Measurements from ENCODE around the gene ILDR2.

Gene ILDR2

GRCh38 chr1:166999500-167000055 is 24.2 kb upstream of the ILDR2 start:
- Histone ChIP-seq H3K9me3 (ENCODE audit: control insufficient read depth, low read length) (no peaks in the 10 kb centered on the region), H3K4me3 (ENCODE audit: extremely low read depth, insufficient read depth, low read length, poor library complexity, severe bottlenecking) (no peak overlapping the region), H3K36me3 (ENCODE audit: control insufficient read depth, insufficient read depth, low read length) (no peaks in the 10 kb centered on the region), H3K27ac (ENCODE audit: low read depth, low read length, severe bottlenecking) (no peak overlapping the region), H3K4me1 (ENCODE audit: control insufficient read depth, insufficient read depth, low read length, poor library complexity, severe bottlenecking) (no peaks in the 10 kb centered on the region)
- 35 to 58% methylated on average over 2 to 3 of the region's 3 CpGs for WGBS, 2 experiments (ENCODE audit: insufficient coverage in 2 of 2)

- no peaks in the 10 kb centered on the region for H3K36me3 ChIP-seq (ENCODE audit: control insufficient read depth, insufficient read depth, low read length)
- WGBS, 2 experiments (ENCODE audit: insufficient coverage in 2 of 2), result no CpG with 5 or more reads among the region's 1 CpG
- no peak overlapping the region for H3K27ac ChIP-seq (ENCODE audit: low read depth, low read length, severe bottlenecking)
- no peak overlapping the region for H3K4me3 ChIP-seq (ENCODE audit: extremely low read depth, insufficient read depth, low read length, poor library complexity, severe bottlenecking)
- H3K4me1 ChIP-seq (ENCODE audit: control insufficient read depth, insufficient read depth, low read length, poor library complexity, severe bottlenecking), result no peaks in the 10 kb centered on the region
- H3K9me3 ChIP-seq (ENCODE audit: control insufficient read depth, low read length), result no peaks in the 10 kb centered on the region
Measured at GRCh38 chr1:166999075-166999474, 23.7 kb upstream of the ILDR2 start.

- Histone ChIP-seq H3K4me3 (ENCODE audit: extremely low read depth, insufficient read depth, low read length, poor library complexity, severe bottlenecking) (no peak within 1 kb of the TSS), H3K9me3 (ENCODE audit: control insufficient read depth, low read length) (no peaks in the 10 kb centered on the region)
- 95 to 96% methylated on average over 44 to 45 of the region's 45 CpGs for WGBS, 2 experiments (ENCODE audit: insufficient coverage in 2 of 2)
Measured at GRCh38 chr1:166988974-166989515, 13.7 kb upstream of the ILDR2 start, which contains the start of gene MAEL. Gene MAEL (plus strand): TSS chr1:166989280. CDS start chr1:166989353, 73 bp downstream.

GRCh38 chr1:166981589-166981988 is 6.2 kb upstream of the ILDR2 start:
- 100% methylated on average over 1 of the region's 1 CpG; no CpG with 5 or more reads in 1 of the 2 experiments for WGBS, 2 experiments (ENCODE audit: insufficient coverage in 2 of 2)
- Histone ChIP-seq H3K9me3 (ENCODE audit: control insufficient read depth, low read length) (no peaks in the 10 kb centered on the region), H3K4me1 (ENCODE audit: control insufficient read depth, insufficient read depth, low read length, poor library complexity, severe bottlenecking) (no peaks in the 10 kb centered on the region), H3K4me3 (ENCODE audit: extremely low read depth, insufficient read depth, low read length, poor library complexity, severe bottlenecking) (no peak overlapping the region), H3K27ac (ENCODE audit: low read depth, low read length, severe bottlenecking) (no peak overlapping the region), H3K36me3 (ENCODE audit: control insufficient read depth, insufficient read depth, low read length) (no peaks in the 10 kb centered on the region)

More at GRCh38 chr1:166988974-166989515, 13.7 kb upstream of the ILDR2 start, which contains the start of gene MAEL:
- H3K27ac ChIP-seq (ENCODE audit: low read depth, low read length, severe bottlenecking), result no peak within 1 kb of the TSS
- H3K4me1 ChIP-seq (ENCODE audit: control insufficient read depth, insufficient read depth, low read length, poor library complexity, severe bottlenecking), result no peaks in the 10 kb centered on the region
- H3K36me3 ChIP-seq (ENCODE audit: control insufficient read depth, insufficient read depth, low read length), result no peaks in the 10 kb centered on the region

- Histone ChIP-seq H3K4me3 (ENCODE audit: extremely low read depth, insufficient read depth, low read length, poor library complexity, severe bottlenecking) (no peak overlapping the region), H3K36me3 (ENCODE audit: control insufficient read depth, insufficient read depth, low read length) (no peaks in the 10 kb centered on the region), H3K27ac (ENCODE audit: low read depth, low read length, severe bottlenecking) (no peak overlapping the region), H3K9me3 (ENCODE audit: control insufficient read depth, low read length) (no peaks in the 10 kb centered on the region), H3K4me1 (ENCODE audit: control insufficient read depth, insufficient read depth, low read length, poor library complexity, severe bottlenecking) (no peaks in the 10 kb centered on the region)
- 80% methylated on average over 2 of the region's 3 CpGs; no CpG with 5 or more reads in 1 of the 2 experiments for WGBS, 2 experiments (ENCODE audit: insufficient coverage in 2 of 2)
Measured at GRCh38 chr1:166980818-166981217, 5.5 kb upstream of the ILDR2 start.

GRCh38 chr1:166980383-166980782 is 5.0 kb upstream of the ILDR2 start:
- Histone ChIP-seq H3K9me3 (ENCODE audit: control insufficient read depth, low read length) (no peaks in the 10 kb centered on the region), H3K4me3 (ENCODE audit: extremely low read depth, insufficient read depth, low read length, poor library complexity, severe bottlenecking) (no peak overlapping the region), H3K36me3 (ENCODE audit: control insufficient read depth, insufficient read depth, low read length) (no peaks in the 10 kb centered on the region), H3K4me1 (ENCODE audit: control insufficient read depth, insufficient read depth, low read length, poor library complexity, severe bottlenecking) (no peaks in the 10 kb centered on the region), H3K27ac (ENCODE audit: low read depth, low read length, severe bottlenecking) (no peak overlapping the region)
- WGBS, 2 experiments (ENCODE audit: insufficient coverage in 2 of 2), result 67% methylated on average over 1 of the region's 1 CpG; no CpG with 5 or more reads in 1 of the 2 experiments

GRCh38 chr1:166978821-166979220 is 3.5 kb upstream of the ILDR2 start:
- no peak overlapping the region for H3K4me3 ChIP-seq (ENCODE audit: extremely low read depth, insufficient read depth, low read length, poor library complexity, severe bottlenecking)
- no peak overlapping the region for H3K27ac ChIP-seq (ENCODE audit: low read depth, low read length, severe bottlenecking)
- peaks cover 7% of the 10 kb centered on the region for H3K4me1 ChIP-seq (ENCODE audit: control insufficient read depth, insufficient read depth, low read length, poor library complexity, severe bottlenecking)
- 75 to 90% methylated on average over 1 of the region's 1 CpG for WGBS, 2 experiments (ENCODE audit: insufficient coverage in 2 of 2)
- no peaks in the 10 kb centered on the region for H3K36me3 ChIP-seq (ENCODE audit: control insufficient read depth, insufficient read depth, low read length)
- no peaks in the 10 kb centered on the region for H3K9me3 ChIP-seq (ENCODE audit: control insufficient read depth, low read length)

GRCh38 chr1:166977951-166978350 is 2.6 kb upstream of the ILDR2 start:
- no peaks in the 10 kb centered on the region for H3K36me3 ChIP-seq (ENCODE audit: control insufficient read depth, insufficient read depth, low read length)
- peaks cover 11% of the 10 kb centered on the region for H3K4me1 ChIP-seq (ENCODE audit: control insufficient read depth, insufficient read depth, low read length, poor library complexity, severe bottlenecking)
- 92 to 96% methylated on average over 1 to 2 of the region's 2 CpGs for WGBS, 2 experiments (ENCODE audit: insufficient coverage in 2 of 2)
- no peak overlapping the region for H3K27ac ChIP-seq (ENCODE audit: low read depth, low read length, severe bottlenecking)
- no peaks in the 10 kb centered on the region for H3K9me3 ChIP-seq (ENCODE audit: control insufficient read depth, low read length)
- no peak overlapping the region for H3K4me3 ChIP-seq (ENCODE audit: extremely low read depth, insufficient read depth, low read length, poor library complexity, severe bottlenecking)

- WGBS, 2 experiments (ENCODE audit: insufficient coverage in 2 of 2), result 0 to 3% methylated on average over 3 to 5 of the region's 17 CpGs
- Histone ChIP-seq H3K9me3 (ENCODE audit: control insufficient read depth, low read length) (no peaks in the 10 kb centered on the region), H3K27ac (ENCODE audit: low read depth, low read length, severe bottlenecking) (no peak overlapping the region), H3K4me1 (ENCODE audit: control insufficient read depth, insufficient read depth, low read length, poor library complexity, severe bottlenecking) (peaks cover 11% of the 10 kb centered on the region), H3K4me3 (ENCODE audit: extremely low read depth, insufficient read depth, low read length, poor library complexity, severe bottlenecking) (peak overlapping the region; percentile 31), H3K36me3 (ENCODE audit: control insufficient read depth, insufficient read depth, low read length) (no peaks in the 10 kb centered on the region)
Measured at GRCh38 chr1:166974647-166975345, 544 bp downstream of the ILDR2 start.

- 60% methylated on average over 1 of the region's 2 CpGs; no CpG with 5 or more reads in 1 of the 2 experiments for WGBS, 2 experiments (ENCODE audit: insufficient coverage in 2 of 2)
- Histone ChIP-seq H3K4me1 (ENCODE audit: control insufficient read depth, insufficient read depth, low read length, poor library complexity, severe bottlenecking) (peaks cover 11% of the 10 kb centered on the region), H3K9me3 (ENCODE audit: control insufficient read depth, low read length) (no peaks in the 10 kb centered on the region), H3K4me3 (ENCODE audit: extremely low read depth, insufficient read depth, low read length, poor library complexity, severe bottlenecking) (no peak overlapping the region), H3K36me3 (ENCODE audit: control insufficient read depth, insufficient read depth, low read length) (no peaks in the 10 kb centered on the region), H3K27ac (ENCODE audit: low read depth, low read length, severe bottlenecking) (no peak overlapping the region)
Measured at GRCh38 chr1:166972826-166973225, 2.5 kb downstream of the ILDR2 start.

- Histone ChIP-seq H3K4me3 (ENCODE audit: extremely low read depth, insufficient read depth, low read length, poor library complexity, severe bottlenecking) (no peak overlapping the region), H3K27ac (ENCODE audit: low read depth, low read length, severe bottlenecking) (no peak overlapping the region)
- 60 to 68% methylated on average over 3 of the region's 3 CpGs for WGBS, 2 experiments (ENCODE audit: insufficient coverage in 2 of 2)
Measured at GRCh38 chr1:166972193-166972592, 3.1 kb downstream of the ILDR2 start.

More at GRCh38 chr1:166972193-166972592, 3.1 kb downstream of the ILDR2 start:
- Histone ChIP-seq H3K9me3 (ENCODE audit: control insufficient read depth, low read length) (no peaks in the 10 kb centered on the region), H3K4me1 (ENCODE audit: control insufficient read depth, insufficient read depth, low read length, poor library complexity, severe bottlenecking) (peaks cover 11% of the 10 kb centered on the region), H3K36me3 (ENCODE audit: control insufficient read depth, insufficient read depth, low read length) (no peaks in the 10 kb centered on the region)

Measured in mesodermal cell (in vitro differentiated cells).